Stimulated activated naive CD8-positive, alpha-beta T cell treated with anti-CD3 and anti-CD28 coated beads, Interleukin-15, amount 100 ng/mL, for 72 hours (primary cell): ENCODE measurements around the gene GUCY2D.

Experiments
- ATAC-seq: fragments of 150-1000 bp; cut with Tn5 transposase; 2 replicates; pipeline ENCODE4 v1.10.0; 2021; ENCODE audit warnings: mild to moderate bottlenecking, moderate library complexity
- DNase-seq, 2 donors: peaks; one replicate each; pipeline ENCODE4 v3.0.0; 2021 to 2022
- H3K27ac Mint-ChIP-seq, 2 donors: one replicate each; pipeline ENCODE4 v1.8.0; 2022; ENCODE audit warnings: mild to moderate bottlenecking in 2 of 2, mixed read lengths in 2 of 2, moderate library complexity in 2 of 2
- H3K27me3 Mint-ChIP-seq: one replicate; pipeline ENCODE4 v1.8.0; 2022; ENCODE audit warnings: mixed read lengths
- H3K4me1 Mint-ChIP-seq: one replicate; pipeline ENCODE4 v1.8.0; 2022; ENCODE audit warnings: mild to moderate bottlenecking, mixed read lengths
- H3K4me3 Mint-ChIP-seq, 2 donors: one replicate each; pipeline ENCODE4 v1.8.0; 2022; ENCODE audit warnings: mild to moderate bottlenecking in 2 of 2, mixed read lengths in 2 of 2, moderate library complexity in 1 of 2
- H3K9me3 Mint-ChIP-seq, 2 donors: one replicate each; pipeline ENCODE4 v1.8.0; 2022; ENCODE audit warnings: mixed read lengths in 2 of 2

The GUCY2D gene

DNA sequence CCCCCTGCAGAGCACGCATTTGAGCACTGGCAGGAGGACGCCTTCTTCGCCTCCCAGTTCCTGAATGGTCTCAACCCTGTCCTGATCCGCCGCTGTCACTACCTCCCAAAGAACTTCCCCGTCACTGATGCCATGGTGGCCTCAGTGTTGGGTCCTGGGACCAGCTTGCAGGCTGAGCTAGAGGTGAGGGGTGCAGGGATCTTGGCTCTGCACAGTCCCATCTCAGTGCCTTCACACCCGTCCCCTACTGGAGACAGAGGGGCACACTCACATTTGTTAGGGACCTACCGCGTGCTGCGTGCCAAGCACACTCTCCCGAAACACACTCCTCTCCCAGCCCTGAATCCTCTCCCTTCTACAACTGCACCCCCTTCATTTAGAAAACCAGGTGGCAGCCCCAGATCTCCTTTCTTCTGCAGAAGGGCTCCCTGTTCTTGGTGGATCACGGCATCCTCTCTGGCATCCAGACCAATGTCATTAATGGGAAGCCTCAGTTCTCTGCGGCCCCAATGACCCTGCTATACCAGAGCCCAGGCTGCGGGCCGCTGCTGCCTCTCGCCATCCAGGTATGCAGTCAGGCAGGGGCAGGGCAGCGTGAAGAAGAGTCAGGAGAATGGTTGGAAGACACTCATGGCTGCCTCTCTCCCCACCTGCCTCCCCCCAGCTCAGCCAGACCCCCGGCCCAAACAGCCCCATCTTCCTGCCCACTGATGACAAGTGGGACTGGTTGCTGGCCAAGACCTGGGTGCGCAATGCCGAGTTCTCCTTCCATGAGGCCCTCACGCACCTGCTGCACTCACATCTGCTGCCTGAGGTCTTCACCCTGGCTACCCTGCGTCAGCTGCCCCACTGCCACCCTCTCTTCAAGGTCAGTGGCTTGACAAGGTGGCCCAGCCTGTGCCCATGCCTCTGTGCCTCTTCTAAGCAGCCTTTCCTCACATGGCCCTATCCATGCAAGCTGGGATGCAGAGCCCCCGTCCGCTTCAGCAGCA, 42.7 kb downstream of the GUCY2D start:
- ATAC-seq: no peak
- Mint-ChIP-seq H3K4me3 (no peak overlapping the region), H3K27ac (no peak overlapping the region), H3K4me1 (no peaks in the 10 kb centered on the region), H3K9me3 (no peaks in the 10 kb centered on the region), H3K27me3 (peaks cover 18% of the 10 kb centered on the region)
- DNase-seq: no peak

DNA sequence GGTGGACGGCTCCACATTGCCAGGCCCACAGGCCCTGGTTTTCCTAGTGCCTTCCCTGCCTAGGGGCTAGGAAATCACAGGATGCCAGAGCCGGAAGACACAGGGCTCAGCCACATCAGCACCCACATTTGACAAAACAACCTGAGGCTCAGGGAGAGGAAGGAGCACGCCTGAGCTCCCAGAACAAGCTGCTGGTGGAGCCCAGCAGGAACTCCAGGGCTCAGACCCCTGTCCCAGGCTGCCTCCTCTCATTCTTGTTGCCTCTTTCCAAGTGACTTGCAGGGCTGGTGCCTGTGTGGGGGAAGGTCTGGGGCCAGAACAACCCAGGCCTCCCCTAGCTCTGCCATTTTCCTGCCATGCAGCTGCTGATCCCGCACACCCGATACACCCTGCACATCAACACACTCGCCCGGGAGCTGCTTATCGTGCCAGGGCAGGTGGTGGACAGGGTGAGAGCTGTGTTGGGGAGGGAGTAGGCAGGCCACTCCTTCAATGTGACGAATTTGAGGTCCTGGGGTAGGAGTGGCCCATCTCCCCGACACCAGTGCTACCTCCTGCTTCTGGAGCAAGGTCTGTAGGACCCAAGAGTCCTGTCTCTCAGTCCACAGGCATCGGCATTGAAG, 44.0 kb downstream of the GUCY2D start:
- peak overlapping the region in 1 of 2 donors; percentile 55 for H3K27ac Mint-ChIP-seq
- H3K27me3 Mint-ChIP-seq: peaks cover 6% of the 10 kb centered on the region
- ATAC-seq: no peak
- no peaks in the 10 kb centered on the region for H3K9me3 Mint-ChIP-seq
- DNase-seq: no peak
- no peak overlapping the region for H3K4me3 Mint-ChIP-seq
- no peaks in the 10 kb centered on the region for H3K4me1 Mint-ChIP-seq

DNA sequence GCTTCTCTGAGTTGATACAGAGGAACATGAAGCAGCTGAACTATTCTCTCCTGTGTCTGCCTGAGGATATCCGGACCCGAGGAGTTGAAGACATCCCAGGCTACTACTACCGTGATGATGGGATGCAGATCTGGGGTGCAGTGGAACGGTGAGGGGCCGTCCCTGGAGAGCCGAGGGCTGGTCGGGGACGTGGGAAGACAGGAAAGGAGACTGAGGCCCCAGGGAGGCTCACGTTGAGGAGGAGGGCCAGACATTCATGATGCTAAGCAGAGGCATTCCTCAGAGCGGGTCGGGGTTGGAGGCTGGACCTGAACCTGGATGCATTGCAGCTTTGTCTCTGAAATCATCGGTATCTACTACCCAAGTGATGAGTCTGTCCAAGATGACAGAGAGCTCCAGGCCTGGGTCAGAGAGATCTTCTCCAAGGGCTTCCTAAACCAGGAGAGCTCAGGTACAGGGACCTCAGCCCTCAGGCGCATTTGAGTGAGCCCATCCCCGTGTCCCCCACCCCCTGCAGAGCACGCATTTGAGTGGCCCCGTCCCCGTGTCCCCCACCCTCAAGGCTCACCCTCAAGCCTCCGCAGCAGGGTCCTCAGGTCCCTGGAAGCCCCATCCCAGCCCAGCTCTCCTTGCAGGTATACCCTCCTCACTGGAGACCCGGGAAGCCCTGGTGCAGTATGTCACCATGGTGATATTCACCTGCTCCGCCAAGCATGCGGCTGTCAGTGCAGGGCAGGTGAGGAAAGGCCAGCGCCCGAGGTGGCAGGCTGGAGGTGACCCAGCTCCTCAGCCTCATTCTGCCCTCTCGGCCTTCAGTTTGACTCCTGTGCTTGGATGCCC, 44.7 kb downstream of the GUCY2D start:
- no peak for ATAC-seq
- Mint-ChIP-seq H3K9me3 (no peaks in the 10 kb centered on the region), H3K4me1 (no peaks in the 10 kb centered on the region)

DNA sequence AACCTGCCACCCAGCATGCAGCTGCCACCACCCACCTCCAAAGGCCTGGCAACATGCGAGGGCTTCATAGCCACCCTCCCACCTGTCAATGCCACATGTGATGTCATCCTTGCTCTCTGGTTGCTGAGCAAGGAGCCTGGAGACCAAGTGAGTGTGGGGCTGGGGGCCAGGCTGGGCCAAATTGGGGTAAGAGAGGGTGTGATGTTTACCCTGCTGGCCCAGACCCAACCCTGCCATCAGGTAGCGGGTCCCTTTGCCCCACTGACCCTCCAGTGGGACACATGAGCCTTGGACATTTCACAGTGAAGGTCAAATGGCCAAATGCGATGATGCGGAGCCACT, 45.3 kb downstream of the GUCY2D start:
- ATAC-seq: no peak
- H3K27ac Mint-ChIP-seq: no peak overlapping the region
- H3K9me3 Mint-ChIP-seq: no peaks in the 10 kb centered on the region
- H3K27me3 Mint-ChIP-seq: peaks cover 6% of the 10 kb centered on the region
- H3K4me3 Mint-ChIP-seq: no peak overlapping the region
- H3K4me1 Mint-ChIP-seq: no peaks in the 10 kb centered on the region
- DNase-seq: no peak

More for the DNA sequence above, 44.7 kb downstream of the GUCY2D start:
- H3K27me3 Mint-ChIP-seq: peaks cover 6% of the 10 kb centered on the region
- no peak overlapping the region for H3K4me3 Mint-ChIP-seq
- H3K27ac Mint-ChIP-seq: peak overlapping the region in 1 of 2 donors; percentile 55
- no peak for DNase-seq

DNA sequence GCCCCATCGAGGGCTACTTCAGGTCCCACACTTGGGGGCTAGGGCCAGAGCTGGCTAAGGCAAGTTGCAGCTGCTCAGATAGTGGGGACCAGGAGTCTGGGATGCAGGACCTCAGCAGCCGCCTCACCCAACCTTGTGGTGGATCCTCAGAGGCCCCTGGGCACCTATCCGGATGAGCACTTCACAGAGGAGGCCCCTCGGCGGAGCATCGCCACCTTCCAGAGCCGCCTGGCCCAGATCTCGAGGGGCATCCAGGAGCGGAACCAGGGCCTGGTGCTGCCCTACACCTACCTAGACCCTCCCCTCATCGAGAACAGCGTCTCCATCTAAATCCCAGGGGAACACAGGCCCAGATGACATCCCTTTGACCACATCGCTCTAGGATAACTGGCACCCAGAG, 45.8 kb downstream of the GUCY2D start:
- ATAC-seq (no peak), DNase-seq (no peak)
- no peaks in the 10 kb centered on the region for H3K4me1 Mint-ChIP-seq
- H3K27ac Mint-ChIP-seq: no peak overlapping the region
- peaks cover 6% of the 10 kb centered on the region for H3K27me3 Mint-ChIP-seq
- no peak overlapping the region for H3K4me3 Mint-ChIP-seq
- no peaks in the 10 kb centered on the region for H3K9me3 Mint-ChIP-seq

DNA sequence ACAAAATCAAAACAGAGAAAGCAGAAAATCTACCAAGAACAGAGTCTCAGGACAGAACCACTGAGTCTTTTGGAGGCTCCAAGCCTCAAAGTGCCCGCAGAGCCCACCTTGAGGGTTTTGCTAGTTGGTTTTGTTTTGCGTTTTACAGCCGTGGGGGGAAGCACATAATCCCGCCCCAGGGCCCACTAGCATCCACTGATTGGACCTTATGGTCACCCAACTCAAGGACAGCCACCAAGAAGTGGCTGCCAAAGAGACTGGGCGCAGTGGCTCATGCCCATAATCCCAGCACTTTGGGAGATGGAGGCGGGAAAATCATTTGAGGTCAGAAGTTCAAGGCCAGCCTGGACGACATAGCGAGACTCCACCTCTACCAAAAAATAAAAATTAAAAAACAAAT, 46.3 kb downstream of the GUCY2D start:
- ATAC-seq: no peak
- no peak for DNase-seq
- no peak overlapping the region for H3K27ac Mint-ChIP-seq
- H3K4me1 Mint-ChIP-seq: no peaks in the 10 kb centered on the region
- H3K4me3 Mint-ChIP-seq: no peak overlapping the region
- no peaks in the 10 kb centered on the region for H3K9me3 Mint-ChIP-seq
- peaks cover 6% of the 10 kb centered on the region for H3K27me3 Mint-ChIP-seq

DNA sequence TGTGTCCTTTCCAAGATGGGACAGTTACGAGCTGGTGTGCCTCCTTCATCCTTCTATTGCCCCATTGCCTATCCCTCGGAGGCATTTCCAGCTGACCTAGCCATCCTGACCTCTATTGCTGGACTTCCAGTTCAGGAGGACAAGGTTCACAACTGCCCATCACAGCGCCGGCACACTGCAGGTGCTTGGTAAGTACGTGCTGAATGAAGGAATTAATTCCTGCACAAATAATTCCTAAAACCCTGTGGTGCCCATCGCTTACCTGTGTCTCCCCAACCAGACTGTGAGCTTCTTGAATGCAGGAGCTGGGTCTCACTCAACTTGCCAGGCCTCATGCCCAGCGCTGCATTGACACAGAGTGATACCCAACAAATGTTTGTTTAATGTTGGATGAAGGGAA, 49.4 kb downstream of the GUCY2D start:
- ATAC-seq (no peak), DNase-seq (no peak)
- peaks cover 15% of the 10 kb centered on the region for H3K27me3 Mint-ChIP-seq
- no peak overlapping the region for H3K27ac Mint-ChIP-seq
- H3K4me1 Mint-ChIP-seq: peaks cover 14% of the 10 kb centered on the region
- no peaks in the 10 kb centered on the region for H3K9me3 Mint-ChIP-seq
- H3K4me3 Mint-ChIP-seq: no peak overlapping the region

DNA sequence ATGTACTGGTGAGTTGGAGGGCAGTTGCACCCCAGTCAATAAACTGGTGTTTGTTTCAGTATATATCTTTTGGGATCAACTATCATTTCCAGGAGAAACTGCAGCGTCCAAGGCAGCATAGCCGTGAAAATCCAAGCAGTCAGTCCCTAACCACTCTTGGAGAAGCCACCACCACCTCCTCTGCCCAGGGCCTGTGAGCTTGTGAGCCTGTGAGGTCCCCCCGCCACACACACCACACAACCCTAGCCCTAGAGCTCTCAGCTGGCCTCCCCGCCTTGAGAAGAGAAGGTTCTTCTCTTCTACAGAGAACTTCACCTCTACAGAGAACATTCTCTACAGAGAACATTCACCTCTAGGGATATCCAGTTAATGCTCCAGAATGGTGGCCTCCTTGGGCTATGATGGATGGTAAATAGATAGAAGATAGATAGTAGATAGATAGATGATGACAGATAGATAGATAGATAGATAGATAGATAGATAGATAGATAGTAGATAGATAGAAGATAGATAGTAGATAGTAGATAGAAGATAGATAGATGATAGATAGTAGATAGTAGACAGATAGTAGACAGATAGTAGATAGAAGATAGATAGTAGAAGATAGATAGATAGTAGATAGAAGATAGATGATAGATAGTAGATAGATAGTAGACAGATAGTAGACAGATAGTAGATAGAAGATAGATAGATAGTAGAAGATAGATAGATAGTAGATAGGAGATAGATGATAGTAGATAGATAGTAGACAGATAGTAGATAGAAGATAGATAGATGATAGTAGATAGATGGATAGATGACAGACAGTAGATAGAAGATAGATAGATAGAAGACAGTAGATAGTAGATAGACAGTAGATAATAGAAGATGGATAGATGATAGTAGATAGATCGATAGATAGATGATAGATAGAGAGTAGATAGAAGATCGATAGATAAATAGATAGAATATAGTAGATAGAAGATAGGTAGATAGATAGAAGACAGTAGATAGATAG, 50.1 kb downstream of the GUCY2D start:
- Mint-ChIP-seq H3K4me3 (no peak overlapping the region), H3K4me1 (peaks cover 22% of the 10 kb centered on the region), H3K27ac (no peak overlapping the region), H3K27me3 (peaks cover 21% of the 10 kb centered on the region), H3K9me3 (no peaks in the 10 kb centered on the region)
- no peak for DNase-seq
- ATAC-seq: no peak

DNA sequence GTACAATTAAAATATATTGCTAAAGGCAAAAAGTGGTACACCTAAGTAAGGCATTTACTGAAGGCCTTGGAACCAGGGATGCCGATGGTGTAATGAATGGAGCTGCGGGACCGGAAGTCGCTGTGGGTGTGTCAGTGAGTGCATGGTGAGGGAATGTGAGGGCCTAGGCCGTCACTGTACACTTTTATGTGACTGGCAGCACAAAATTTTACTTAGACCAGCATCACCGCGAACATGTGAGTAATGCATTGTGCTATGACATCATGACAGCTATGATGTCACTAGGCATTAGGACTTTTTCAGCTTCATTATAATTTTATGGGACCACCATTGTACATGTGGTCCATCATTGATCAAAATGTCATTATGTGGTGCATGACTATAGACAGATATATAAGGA, 51.2 kb downstream of the GUCY2D start:
- Mint-ChIP-seq H3K4me1 (peaks cover 22% of the 10 kb centered on the region), H3K4me3 (no peak overlapping the region), H3K27ac (no peak overlapping the region), H3K9me3 (no peaks in the 10 kb centered on the region), H3K27me3 (peaks cover 32% of the 10 kb centered on the region)
- DNase-seq (no peak), ATAC-seq (no peak)

DNA sequence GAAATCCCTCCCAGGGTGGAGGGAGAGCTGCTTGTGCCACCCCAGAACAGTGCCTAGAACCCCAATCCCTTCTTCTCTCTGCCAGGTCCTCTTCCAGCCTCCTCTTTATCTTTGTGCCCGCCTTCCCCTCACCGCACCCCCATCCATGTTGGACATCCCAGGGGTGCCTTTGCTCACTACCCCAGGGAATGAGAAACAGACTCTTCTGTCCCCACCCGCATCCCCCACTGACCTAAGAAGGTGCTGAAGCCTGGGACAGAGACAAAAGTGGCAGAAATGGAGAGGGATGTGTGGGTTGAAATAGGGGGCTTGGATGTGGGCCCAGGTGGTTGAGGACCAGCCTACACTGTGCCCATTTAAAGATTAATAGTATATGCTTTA, 53.4 kb downstream of the GUCY2D start:
- H3K9me3 Mint-ChIP-seq: no peaks in the 10 kb centered on the region
- no peak overlapping the region for H3K4me3 Mint-ChIP-seq
- H3K4me1 Mint-ChIP-seq: peaks cover 28% of the 10 kb centered on the region
- ATAC-seq (no peak), DNase-seq (no peak)
- peak overlapping the region in 1 of 2 donors; percentile 1 for H3K27ac Mint-ChIP-seq
- peaks cover 54% of the 10 kb centered on the region for H3K27me3 Mint-ChIP-seq

DNA sequence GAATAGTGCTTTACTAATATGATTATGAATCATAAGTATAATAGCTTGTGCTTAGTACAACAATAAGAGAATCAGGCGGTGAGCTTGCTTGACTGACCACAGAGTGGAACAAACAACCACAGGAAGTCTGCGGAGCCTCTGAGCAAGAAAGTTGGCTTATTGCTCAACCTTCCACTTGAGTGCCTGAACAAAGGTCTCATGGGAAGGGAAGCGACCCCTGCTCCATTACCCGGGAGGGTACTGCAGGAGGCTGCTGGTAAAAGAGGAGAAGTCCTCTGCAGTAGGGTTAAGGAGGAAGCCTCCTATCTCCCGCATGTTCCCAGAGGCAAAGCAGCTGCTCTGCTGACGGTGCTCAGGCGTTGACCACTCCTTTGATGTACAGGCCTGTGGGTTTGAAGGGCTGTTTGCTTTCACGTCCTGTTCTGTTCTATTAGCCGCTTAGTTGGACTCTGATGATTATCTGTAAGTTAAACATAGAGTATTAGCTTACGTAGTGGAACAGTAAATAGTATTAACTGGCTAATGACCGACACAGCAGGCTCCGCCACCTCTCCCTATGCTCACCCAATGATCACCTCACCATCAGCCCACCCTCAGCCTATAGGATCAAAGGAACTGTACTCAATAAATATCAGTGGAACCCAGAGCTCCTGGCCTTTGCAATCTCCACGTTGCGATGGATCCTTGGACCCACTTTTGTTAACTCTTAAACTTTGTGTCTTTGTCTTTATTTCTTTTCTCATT, 54.0 kb downstream of the GUCY2D start:
- Mint-ChIP-seq H3K9me3 (no peaks in the 10 kb centered on the region), H3K4me3 (peak overlapping the region in 1 of 2 donors; percentile 21), H3K4me1 (peaks cover 28% of the 10 kb centered on the region), H3K27me3 (peaks cover 60% of the 10 kb centered on the region), H3K27ac (no peak overlapping the region)
- ATAC-seq (peak; percentile 94), DNase-seq (peak; percentile 44 to 77)

DNA sequence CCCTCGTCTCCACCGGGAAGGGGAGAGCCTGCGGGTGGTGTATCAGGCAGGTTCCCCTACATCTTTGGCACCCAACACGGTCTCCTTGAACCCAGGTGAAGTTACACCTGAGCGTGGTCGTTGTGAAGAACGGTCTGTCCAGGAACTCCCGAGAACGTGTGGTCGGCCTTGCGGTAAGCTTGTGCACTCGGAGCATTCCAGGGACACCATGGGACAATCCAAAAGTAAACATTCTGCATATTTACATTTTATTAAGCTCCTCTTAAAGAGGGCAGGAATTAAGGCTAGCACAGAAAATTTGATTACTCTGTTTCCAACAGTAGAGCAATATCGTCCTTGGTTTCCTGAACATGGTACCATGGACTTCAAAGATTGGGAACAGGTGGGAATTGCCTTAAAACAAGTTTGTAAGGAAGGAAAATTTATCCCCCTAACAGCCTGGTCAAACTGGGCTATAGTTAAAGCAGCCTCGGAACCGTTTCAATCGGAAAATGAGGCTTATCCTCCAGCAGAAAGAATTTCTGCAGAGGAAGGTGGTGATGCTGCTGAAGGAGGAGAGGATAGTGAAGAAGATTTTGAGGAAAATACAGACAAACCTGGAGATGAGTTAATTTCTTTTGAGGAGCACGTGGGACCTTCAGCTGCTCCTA, 54.7 kb downstream of the GUCY2D start:
- Mint-ChIP-seq H3K9me3 (no peaks in the 10 kb centered on the region), H3K4me1 (peaks cover 28% of the 10 kb centered on the region), H3K27ac (no peak overlapping the region), H3K27me3 (peaks cover 67% of the 10 kb centered on the region), H3K4me3 (peak overlapping the region in 1 of 2 donors; percentile 14)
- no peak for DNase-seq
- ATAC-seq: no peak

DNA sequence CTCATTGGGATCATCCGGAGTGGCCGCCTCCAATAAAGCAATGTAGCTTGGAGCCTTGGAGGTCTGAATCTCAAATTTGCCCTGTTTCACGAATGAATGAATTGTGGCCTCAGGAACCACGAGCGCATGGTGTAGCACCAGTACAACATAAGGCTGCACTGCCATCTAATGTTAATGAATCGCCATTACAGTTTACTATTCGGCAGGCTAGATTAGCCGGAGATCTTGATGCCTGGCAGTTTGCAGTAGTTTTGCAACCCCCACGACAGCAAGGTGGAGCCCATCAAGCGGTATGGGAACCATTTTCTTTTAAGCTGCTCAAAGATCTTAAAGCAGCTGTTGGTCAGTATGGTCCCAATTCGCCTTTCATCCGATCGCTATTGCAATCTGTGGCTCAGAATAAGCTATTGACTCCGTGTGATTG, 55.3 kb downstream of the GUCY2D start:
- no peak overlapping the region for H3K27ac Mint-ChIP-seq
- ATAC-seq (peak; percentile 78), DNase-seq (peak; percentile 63 to 64)
- peaks cover 73% of the 10 kb centered on the region for H3K27me3 Mint-ChIP-seq
- H3K9me3 Mint-ChIP-seq: no peaks in the 10 kb centered on the region
- H3K4me3 Mint-ChIP-seq: no peak overlapping the region
- H3K4me1 Mint-ChIP-seq: peaks cover 28% of the 10 kb centered on the region

DNA sequence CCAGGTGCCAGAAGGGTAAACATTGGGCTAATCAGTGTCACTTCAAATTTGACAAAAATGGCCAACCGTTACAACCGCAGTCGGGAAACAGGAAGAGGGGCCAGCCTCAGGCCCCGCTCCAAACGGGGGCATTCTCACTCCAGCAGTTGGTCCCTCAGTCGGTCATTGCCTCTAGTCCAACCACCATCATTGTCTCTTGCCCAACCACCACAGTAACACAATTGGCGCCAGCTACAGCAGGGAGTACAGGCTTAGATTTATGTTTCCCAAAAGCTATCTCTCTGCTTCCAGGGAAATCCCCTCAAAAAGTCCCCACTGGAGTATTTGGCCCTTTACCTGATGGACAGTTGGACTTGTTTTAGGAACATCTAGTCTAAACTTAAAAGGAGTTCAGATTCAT, 56.7 kb downstream of the GUCY2D start:
- ATAC-seq (no peak), DNase-seq (no peak)
- H3K9me3 Mint-ChIP-seq: no peaks in the 10 kb centered on the region
- H3K4me3 Mint-ChIP-seq: no peak overlapping the region
- peaks cover 85% of the 10 kb centered on the region for H3K27me3 Mint-ChIP-seq
- H3K27ac Mint-ChIP-seq: no peak overlapping the region
- H3K4me1 Mint-ChIP-seq: peaks cover 28% of the 10 kb centered on the region
